ENCODE results near the gene NR4A1. TPM values are rescaled to one million over a fixed set of nuclear protein-coding genes. Genes with fewer than 3 reads are reported as not detected.

Gene NR4A1
- total and polyA plus RNA-seq, 2 of the 13 experiments (the other 11 are each of a cell fraction or from before 2014, with no cell fraction given), result 5.7 to 15.2 TPM

- TF ChIP-seq E2F5 (CRISPR knock-in tag; conservative IDR thresholded peaks at IDR 0.05), result no peak
- TF ChIP-seq ZNF800 (CRISPR knock-in tag; IDR thresholded peaks at IDR 0.05), result peak; percentile 46; the same call in 1 of the 2 replicates
- peak; percentile 92 for TF ChIP-seq HOXA3 (CRISPR knock-in tag; IDR thresholded peaks at IDR 0.05)
- peak; percentile 87; the same call in 1 of the 2 replicates for TF ChIP-seq RFXAP (CRISPR knock-in tag; IDR thresholded peaks at IDR 0.05; ENCODE audit: borderline replicate concordance)
- TF ChIP-seq ZNF274 (CRISPR knock-in tag; IDR thresholded peaks at IDR 0.05), result no peak
- TF ChIP-seq ATF7 (IDR thresholded peaks at IDR 0.05), result peak; percentile 38; the same call in 1 of the 2 replicates
- TF ChIP-seq ATF7 (CRISPR knock-in tag; IDR thresholded peaks at IDR 0.05), result peak; percentile 25; the same call in 1 of the 2 replicates
- TF ChIP-seq ZBTB44 (CRISPR knock-in tag; IDR thresholded peaks at IDR 0.05), result no peak
- no peak for TF ChIP-seq ZNF331 (CRISPR knock-in tag; IDR thresholded peaks at IDR 0.05)
- TF ChIP-seq EP300 (IDR thresholded peaks at IDR 0.05; ENCODE audit: low read depth in 2 of 2, low read length in 2 of 2), result no peak
- no peak for TF ChIP-seq EP300 (CRISPR knock-in tag; IDR thresholded peaks at IDR 0.05; ENCODE audit: borderline replicate concordance)
- peak; percentile 68 for TF ChIP-seq ZFY (CRISPR knock-in tag; IDR thresholded peaks at IDR 0.05)
- TF ChIP-seq MTERF4 (CRISPR knock-in tag; IDR thresholded peaks at IDR 0.05), result 0 out of 2 replicates have a peak, but pooled peaks have one; percentile 36
Measured at GRCh38 chr12:52032804-52033445, 18.3 kb upstream of the NR4A1 start (continued).

Data from HepG2 (cell line).